HG03460 (cell line): ENCODE results near the gene CGB3.

Source experiments
- ATAC-seq: cut with Tn5 transposase; IDR thresholded peaks from one replicate; pipeline ENCODE4 v1.9.1; 2021; ENCODE audit not compliant: unreplicated experiment

The CGB3 gene

DNA sequence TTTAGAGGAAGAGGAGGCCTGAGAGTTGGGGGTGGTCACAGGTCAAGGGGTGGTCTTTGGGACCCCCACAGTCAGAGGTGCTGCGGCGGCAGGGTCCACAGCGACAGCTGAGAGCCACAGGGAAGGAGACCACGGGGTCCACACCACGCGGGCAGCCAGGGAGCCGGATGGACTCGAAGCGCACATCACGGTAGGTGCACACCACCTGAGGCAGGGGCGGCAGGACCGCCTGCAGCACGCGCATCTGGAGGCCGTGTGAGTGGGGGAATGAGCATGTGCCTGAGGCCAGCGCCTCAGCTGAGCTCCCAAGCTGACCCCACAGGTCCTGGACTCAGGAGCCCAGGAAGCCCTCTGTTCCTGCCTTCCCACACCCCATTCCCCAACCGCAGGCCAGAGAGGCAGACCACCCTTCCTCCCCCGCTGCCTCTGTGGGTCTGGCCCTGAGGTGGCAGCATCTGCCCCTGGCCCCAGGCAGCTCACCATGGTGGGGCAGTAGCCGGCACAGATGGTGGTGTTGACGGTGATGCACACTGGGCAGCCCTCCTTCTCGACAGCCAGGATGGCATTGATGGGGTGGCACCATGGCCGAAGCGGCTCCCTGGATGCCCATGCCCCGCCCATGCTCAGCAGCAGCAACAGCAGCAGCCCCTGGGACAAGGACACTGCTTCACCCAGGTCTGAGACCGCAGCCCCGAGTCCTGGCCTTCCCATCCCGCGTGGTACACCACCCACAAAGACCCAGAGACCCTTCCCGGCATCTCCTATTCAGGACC is 7.9 kb downstream of the CGB3 start:
- ATAC-seq, result no peak

- no peak for ATAC-seq
These were observed 9.3 kb downstream of the CGB3 start for GRCh38 chr19:49014870-49015255.

- no peak for ATAC-seq
These were observed 9.8 kb downstream of the CGB3 start for GRCh38 chr19:49014123-49014869.

DNA sequence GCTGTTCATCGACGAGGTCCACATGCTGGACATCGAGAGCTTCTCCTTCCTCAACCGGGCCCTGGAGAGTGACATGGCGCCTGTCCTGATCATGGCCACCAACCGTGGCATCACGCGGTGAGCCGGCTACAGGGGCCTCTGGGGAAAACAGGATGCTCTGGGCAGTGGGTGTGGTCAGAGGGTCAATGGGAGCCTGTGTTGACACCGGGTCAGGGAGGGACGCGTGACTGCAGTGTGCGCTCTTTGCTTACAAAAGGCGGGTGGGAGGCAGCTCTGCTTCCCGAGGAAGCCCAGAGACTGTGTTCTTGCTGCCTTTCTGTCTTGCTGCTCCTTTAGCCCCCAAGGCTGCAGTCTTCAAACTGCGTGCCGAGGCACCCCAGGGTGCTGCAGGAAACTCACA is 12.9 kb downstream of the CGB3 start:
- ATAC-seq, result no peak

- no peak for ATAC-seq
These were observed 13.7 kb downstream of the CGB3 start for GRCh38 chr19:49010453-49010852.

DNA sequence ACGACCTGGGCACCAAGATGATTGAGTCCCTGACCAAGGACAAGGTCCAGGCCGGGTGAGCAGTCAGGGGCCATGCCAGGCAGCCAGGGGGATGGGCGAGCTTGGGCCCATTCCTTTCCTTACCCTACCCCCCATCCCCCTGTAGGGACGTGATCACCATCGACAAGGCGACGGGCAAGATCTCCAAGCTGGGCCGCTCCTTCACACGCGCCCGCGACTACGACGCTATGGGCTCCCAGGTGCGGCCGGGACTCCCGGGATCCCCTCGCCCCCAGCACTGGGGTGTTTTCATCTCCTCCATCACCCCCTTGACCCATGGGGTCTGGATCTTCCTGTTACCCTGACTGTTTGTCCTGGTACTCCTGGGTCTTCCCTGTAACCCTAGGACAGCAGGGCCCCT is 14.3 kb downstream of the CGB3 start:
- ATAC-seq, result no peak

GRCh38 chr19:49006905-49007304 is 17.2 kb downstream of the CGB3 start:
- ATAC-seq, result no peak

DNA sequence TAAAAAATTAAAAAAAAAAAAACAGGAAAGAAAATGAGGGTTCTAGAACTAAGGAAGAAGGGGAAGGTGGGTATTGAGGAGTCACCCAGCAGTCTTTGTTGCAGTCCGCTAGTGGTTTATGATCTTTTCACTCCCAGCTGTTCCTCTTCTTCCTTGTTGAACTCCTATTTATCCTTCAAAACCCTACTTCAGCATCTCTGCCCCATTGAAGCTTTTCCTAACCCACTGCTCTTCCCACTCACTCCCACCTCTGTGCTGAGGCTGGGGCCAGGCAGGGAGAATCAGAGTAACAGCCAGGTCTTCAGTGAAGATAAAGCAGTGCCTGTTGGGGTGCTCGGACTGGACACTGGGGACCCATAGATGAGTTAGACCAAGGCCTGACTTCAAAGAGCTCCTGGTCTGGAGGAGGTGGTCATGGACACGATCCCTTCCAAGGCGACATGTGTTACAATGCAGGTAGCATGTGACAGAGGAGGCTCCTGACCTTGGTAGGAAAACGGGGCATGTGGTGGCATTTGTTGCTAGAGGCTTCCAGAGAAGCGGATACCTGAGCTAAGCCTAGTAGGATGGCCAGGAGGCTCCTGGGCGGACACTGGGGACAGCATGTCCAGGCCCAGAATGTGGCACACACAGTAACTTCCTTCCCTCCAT is 19.0 kb downstream of the CGB3 start:
- no peak for ATAC-seq

DNA sequence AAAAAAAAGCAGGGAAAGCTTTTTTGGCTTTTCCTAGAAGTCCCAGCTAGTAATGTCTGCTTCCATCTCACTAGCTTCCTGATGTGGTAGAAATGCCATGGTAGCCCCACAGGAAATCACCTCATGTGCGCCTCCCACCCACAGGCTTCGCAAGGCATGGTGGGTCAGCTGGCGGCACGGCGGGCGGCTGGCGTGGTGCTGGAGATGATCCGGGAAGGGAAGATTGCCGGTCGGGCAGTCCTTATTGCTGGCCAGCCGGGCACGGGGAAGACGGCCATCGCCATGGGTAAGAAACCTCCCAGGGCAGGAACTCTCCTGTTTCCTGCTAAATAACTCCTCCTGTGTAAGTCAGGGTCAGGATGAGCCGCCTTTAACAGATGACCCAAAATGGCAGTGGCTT is 20.0 kb downstream of the CGB3 start:
- ATAC-seq, result no peak

DNA sequence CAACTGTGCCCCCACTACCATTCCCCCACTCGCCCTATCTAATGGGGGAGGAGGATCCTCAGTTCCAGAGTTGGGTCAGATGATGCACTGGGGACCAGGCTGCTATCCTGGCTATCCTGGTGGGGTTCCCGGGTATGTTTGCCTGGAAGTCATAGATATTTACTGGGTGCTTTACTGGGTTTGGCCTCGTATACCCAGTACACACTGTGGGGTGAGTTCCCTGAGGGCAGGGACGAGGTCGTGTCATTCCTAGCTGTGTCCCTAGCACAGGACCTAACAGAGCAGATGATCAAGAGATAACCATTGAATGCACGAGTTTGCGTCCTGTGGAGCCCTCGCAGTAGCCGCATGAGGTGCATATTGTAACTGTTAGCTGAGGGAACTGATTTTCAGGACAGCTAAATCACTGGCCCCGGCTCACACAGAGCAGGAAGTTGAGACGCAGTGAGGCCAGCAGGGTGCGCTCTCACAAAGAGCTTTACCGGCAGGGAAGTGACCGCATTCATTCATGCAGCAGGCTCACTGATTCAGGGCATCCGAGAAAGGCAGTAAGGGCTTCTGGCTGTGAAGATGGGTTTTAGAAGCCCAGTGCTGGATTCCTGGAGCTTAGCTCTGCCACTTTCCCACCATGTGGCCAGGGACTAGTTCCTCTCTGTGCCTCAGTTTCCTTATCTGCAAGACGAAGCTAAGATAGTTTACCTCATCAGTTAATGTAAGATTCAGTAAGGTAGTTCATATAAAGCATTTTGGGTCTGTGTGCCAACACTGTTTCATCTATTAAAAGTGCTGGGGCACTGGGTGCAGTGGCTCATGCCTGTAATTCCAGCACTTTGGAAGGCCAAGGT is 24.4 kb downstream of the CGB3 start:
- ATAC-seq, result no peak

DNA sequence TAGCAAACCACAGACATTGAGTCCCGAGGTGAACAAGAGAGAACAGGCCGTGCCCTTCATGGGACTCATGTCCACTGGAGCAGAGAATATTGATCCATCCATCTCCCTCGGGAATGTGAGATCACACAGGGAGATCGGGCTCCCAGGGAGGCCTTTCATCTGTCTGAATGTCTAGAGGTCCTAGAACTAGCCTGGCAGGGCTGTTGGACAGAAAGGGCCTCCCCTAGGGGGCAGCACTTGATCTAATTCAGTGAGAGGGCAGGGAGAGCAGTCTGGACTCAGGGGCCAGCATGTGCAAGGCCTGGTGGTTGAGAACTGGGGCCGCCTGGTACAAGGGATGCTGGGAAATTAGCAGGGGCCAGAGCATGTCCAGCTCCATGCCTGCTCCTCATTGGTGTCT is 26.2 kb downstream of the CGB3 start:
- ATAC-seq, result no peak

GRCh38 chr19:48994035-48994386 is 30.1 kb downstream of the CGB3 start:
- no peak for ATAC-seq

DNA sequence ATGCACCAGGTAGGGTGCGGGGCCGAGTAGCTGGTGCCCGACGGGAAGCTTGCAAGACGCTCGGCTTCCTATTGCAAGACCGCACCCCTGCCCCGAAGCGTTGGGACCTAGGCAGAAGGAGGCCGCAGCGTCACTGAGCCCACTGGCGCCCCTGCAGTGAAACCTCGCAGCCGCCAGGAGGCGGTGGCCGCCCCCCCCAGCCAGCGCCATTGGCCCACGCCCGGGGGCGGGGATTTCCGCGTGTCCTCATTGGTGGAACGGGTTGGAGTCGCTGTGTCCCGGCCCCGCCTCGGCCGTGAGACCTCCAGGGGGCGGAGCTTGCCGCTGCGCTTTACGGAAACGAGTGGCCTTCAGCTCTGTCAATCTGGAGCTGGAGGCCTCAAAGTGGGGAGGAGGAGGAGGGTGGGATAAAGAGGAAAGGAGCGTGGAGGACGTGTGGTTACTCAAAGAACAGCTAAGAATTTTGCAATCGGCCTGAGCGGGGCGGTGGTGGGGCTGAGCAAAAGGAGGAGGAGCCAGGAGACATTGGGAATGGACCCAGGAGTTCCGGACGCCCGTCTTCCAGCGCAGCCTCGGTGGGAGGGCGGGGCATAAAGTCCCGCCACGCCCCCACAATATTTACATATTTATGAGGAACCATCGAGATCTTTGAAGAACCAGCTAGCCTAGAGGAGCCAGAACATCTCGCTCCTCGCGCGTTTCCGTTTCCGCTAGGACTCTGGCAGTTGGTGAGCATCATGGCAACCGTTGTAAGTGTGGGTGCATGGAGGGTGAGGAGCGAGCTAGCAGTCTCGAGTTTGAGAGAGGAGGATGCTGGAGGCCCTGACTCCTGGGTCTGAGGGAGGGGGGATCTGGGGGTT is 30.7 kb downstream of the CGB3 start, which contains the start of the genes GYS1 and RUVBL2:
Gene GYS1, minus strand, starts transcription at position 135 of the 860 bp plus-strand sequence. CDS start 197 bp downstream, outside the sequence.
Gene RUVBL2, plus strand, starts transcription at position 713 of the 860 bp plus-strand sequence. Its CDS starts 25 bp downstream, at position 738.
- peak; percentile 80 for ATAC-seq

DNA sequence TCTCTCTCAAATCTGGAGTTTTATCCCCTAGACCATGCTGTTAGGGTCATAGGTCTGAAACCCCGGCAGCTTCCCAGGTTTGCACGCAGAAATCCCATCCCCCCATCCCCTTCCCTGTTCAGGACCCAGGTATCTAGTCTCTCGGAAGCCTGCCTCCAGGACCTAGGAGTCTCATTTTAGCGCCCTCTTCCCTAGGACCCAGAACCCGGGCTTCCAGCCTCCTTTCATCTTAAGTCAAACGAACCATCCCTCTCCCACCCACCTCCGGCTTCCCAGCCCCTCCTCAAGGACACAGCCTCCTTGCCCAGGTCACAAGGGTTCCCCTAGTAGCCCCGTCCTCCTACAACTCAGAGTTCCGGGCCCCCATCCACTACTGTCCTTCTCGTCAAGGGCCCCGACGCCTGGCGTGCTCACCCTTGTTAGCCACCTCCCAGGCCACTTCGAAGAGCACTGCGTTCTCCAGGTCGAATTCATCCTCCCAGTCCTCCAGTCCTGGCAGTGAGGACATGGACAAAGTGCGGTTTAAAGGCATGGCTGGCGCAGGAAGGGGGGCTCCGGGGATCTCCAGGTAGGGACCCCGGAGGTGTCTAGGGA is 31.5 kb downstream of the CGB3 start:
- peak; percentile 10 for ATAC-seq

- ATAC-seq, result no peak
These were observed 32.1 kb downstream of the CGB3 start for GRCh38 chr19:48991873-48992580.

DNA sequence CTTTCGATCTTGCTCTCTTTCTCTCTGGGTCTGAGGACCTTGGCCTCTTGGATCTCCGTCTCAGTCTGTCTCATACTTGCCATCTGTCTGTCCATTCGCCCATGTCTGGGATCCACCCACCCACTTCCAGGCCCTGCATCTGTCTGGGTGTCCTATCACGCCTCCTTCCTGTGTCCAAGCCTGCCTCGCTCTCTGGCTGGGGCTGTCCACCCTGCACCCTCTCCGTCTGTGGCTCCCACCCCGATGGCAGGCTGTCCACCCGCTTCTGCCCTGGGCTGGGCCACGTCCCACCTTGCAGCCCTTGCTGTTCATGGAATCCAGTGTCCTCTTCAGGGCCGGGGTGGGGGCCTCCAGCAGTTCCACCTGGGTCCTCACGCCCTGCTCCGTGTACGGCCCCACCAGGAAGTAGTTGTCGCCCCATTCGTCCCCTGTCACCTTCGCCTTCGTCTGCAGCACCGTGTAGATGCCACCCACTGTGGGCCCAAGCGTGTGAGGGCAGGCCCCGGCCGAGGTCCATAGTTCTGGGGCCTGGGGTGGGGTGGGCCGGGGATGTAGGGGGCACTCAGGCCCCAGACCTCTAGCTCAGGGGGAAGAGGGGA is 33.0 kb downstream of the CGB3 start:
- no peak for ATAC-seq

DNA sequence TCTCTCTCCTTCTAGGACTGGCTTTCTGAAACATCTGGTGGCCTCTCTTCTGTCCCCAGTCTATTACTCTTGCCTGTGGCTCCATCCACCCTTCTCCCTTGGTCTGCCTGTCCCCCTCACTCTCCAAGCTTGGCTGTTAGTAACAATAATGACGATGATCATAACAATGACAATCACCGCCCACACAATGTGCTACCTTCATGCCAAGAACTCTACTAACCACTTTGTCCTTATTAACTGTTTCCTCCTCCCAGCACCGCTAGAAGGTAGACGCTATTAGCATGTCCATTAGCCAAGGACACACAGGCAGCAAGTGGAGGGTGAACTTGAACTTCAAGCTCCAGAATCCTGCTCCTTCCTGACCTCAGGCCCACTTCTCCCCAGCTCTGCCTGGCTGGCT is 33.7 kb downstream of the CGB3 start:
- ATAC-seq, result no peak

DNA sequence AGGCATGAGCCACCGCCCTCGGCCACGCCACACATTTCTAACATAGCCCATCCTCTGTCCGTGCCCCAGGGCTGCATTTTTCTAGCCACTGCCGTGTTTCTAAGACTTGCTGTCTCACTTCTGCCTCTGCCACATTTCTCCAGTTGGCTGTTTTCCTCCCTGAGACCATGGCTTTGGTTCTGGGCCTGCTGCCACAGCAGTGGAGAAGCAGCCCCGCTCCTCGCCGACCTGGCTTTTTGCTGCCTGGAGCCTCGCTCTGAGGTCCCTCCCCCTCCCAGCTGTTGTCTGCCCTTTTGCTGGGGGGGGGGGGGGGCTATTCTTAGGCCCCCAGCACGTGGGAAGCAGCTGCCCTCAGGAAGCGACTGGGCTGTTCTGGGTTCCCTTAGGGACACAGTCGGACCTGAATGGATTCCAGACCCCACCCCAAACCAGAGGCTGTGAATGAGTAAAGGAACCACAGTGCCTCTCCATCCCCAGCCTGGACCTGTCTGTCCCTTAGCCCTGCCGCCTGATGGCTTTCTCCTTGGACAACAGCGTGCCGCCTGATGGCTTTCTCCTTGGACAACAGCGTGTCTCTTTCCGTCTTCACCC is 34.3 kb downstream of the CGB3 start:
- ATAC-seq, result no peak
